ENCODE measurements around the gene ZNF774.

DNA sequence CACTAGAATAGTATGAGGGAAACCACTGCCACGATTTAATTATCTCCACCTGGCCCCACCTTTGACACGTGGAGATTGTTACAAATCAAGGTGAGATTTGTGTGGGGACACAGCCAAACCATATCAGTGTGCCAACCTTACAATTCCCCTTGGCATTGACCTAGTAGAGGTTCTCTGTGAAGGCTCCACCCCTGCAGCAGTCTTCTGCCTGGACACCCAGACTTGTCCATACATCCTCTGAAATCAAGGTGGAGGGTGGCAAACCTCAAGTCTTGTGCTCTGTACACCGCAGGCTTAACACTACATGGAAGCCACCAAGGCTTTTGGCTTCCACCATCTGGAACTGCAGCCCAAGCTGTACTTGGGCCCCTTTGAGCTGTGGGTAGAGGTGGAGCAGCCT, 27.2 kb downstream of the ZNF774 start:
- TF ChIP-seq, protein P1, sequence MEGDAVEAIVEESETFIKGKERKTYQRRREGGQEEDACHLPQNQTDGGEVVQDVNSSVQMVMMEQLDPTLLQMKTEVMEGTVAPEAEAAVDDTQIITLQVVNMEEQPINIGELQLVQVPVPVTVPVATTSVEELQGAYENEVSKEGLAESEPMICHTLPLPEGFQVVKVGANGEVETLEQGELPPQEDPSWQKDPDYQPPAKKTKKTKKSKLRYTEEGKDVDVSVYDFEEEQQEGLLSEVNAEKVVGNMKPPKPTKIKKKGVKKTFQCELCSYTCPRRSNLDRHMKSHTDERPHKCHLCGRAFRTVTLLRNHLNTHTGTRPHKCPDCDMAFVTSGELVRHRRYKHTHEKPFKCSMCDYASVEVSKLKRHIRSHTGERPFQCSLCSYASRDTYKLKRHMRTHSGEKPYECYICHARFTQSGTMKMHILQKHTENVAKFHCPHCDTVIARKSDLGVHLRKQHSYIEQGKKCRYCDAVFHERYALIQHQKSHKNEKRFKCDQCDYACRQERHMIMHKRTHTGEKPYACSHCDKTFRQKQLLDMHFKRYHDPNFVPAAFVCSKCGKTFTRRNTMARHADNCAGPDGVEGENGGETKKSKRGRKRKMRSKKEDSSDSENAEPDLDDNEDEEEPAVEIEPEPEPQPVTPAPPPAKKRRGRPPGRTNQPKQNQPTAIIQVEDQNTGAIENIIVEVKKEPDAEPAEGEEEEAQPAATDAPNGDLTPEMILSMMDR (IDR thresholded peaks at IDR 0.05): no peak
- TF ChIP-seq EP300 (IDR thresholded peaks at IDR 0.05): no peak
- TF ChIP-seq POLR2A (IDR thresholded peaks at IDR 0.05): no peak

All from ovary (tissue), 3 donors.